K562 (cell line): ENCODE measurements around the gene TERB1. TPM values are rescaled to one million over a fixed set of nuclear protein-coding genes. Genes with fewer than 3 reads are reported as not detected.
A peak's percentile ranks its signal among the peaks of the same experiment; 100 is the strongest.

Experiments used
- ARID4B ChIP-seq: sonication (generic); formaldehyde crosslinking; IDR thresholded peaks from 2 replicates; pipeline ENCODE4 v1.8.0; 2022; ENCODE audit warnings: mild to moderate bottlenecking, missing genetic modification reagents
- CBX1 ChIP-seq: sonication (generic); IDR thresholded peaks from 2 replicates; pipeline ENCODE4 v1.6.1; 2016; ENCODE audit warnings: antibody characterized with exemption, low read depth, mild to moderate bottlenecking
- CBX3 ChIP-seq, 2 experiments: IDR thresholded peaks; 1 replicate in 1 of 2; 2 replicates in 1 of 2; pipeline ENCODE4 v1.6.1; 2012; ENCODE audit warnings: inconsistent platforms in 2 of 2, low read length in 2 of 2, borderline replicate concordance in 1 of 2, control low read depth in 1 of 2
- E2F5 ChIP-seq: sonication (generic); formaldehyde crosslinking; IDR thresholded peaks from 2 replicates; pipeline ENCODE4 v1.8.0; 2022; ENCODE audit warnings: mild to moderate bottlenecking, missing genetic modification reagents
- ELF4 ChIP-seq: fragments of 450-650 bp; formaldehyde crosslinking; IDR thresholded peaks from 2 replicates; pipeline ENCODE4 v1.4.0; 2022; ENCODE audit warnings: missing genetic modification characterization
- HDAC1 ChIP-seq, 2 experiments: fragments of 450-650 bp; IDR thresholded peaks; 2 replicates each; pipeline ENCODE4 v1.6.1; 2016 to 2017; ENCODE audit warnings: inconsistent platforms in 1 of 2, mild to moderate bottlenecking in 1 of 2, moderate library complexity in 1 of 2
- HES1 ChIP-seq: fragments of 450-650 bp; IDR thresholded peaks from 2 replicates; pipeline ENCODE4 v1.6.1; 2016; ENCODE audit warnings: low read depth, mild to moderate bottlenecking, moderate library complexity
- PHF21A ChIP-seq: fragments of 450-650 bp; IDR thresholded peaks from 2 replicates; pipeline ENCODE4 v1.6.1; 2017; ENCODE audit warnings: low read depth, borderline replicate concordance
- PRDM10 ChIP-seq: fragments of 450-650 bp; IDR thresholded peaks from 2 replicates; pipeline ENCODE4 v1.6.1; 2018; ENCODE audit not compliant: partially characterized antibody
- TFAP4 ChIP-seq: sonication (generic); formaldehyde crosslinking; IDR thresholded peaks from 2 replicates; pipeline ENCODE4 v1.8.0; 2022; ENCODE audit warnings: missing genetic modification reagents, mild to moderate bottlenecking, moderate library complexity, borderline replicate concordance
- ZBTB7A ChIP-seq: IDR thresholded peaks from 2 replicates; pipeline ENCODE4 v1.6.1; 2011; ENCODE audit warnings: low read depth, mild to moderate bottlenecking, low read length, moderate library complexity, borderline replicate concordance; ENCODE audit not compliant: control insufficient read depth
- polyA plus RNA-seq, 8 experiments: library from polyadenylated mRNA; depleted of rRNA in 4 of 8; stranded (reverse) in 5 of 8; unstranded in 3 of 8; fragments of >200 nt; fragmentation: Nextera tagmentation in 2 of 8; fragmentation: Illumina TruSeq in 1 of 8; extraction: Ambion mirVana in 2 of 8; extraction: Trizol in 1 of 8; gene quantifications; 2 replicates each; pipeline versions ENCODE4 v1.2.1 to v1.2.3, GENCODE V29; 2011 to 2014; ENCODE audit warnings: inconsistent platforms in 1 of 8, missing spikeins in 1 of 8
- total RNA-seq, 7 experiments: library from RNA; depleted of rRNA in 6 of 7; stranded (reverse); fragments of >200 nt in 6 of 7; fragmentation: Illumina TruSeq in 2 of 7; extraction: Trizol in 2 of 7; gene quantifications; 2 replicates each; pipeline versions ENCODE4 v1.2.1 to v1.2.3, GENCODE V29; 2011 to 2021; ENCODE audit warnings: low replicate concordance in 1 of 7
- TF ChIP-seq, protein P1 (sequence below), 2 experiments: IDR thresholded peaks; 2 replicates each; pipeline ENCODE4 v1.6.1; 2011; ENCODE audit warnings: borderline replicate concordance in 1 of 2, control low read depth in 1 of 2, low read depth in 1 of 2, low read length in 1 of 2, mild to moderate bottlenecking in 1 of 2, mixed read lengths in 1 of 2, moderate library complexity in 1 of 2; ENCODE audit not compliant: insufficient read depth in 1 of 2, insufficient read length in 1 of 2, poor library complexity in 1 of 2, severe bottlenecking in 1 of 2; ENCODE audit errors: extremely low read depth in 1 of 2
- TF ChIP-seq, protein P2 (sequence below), 2 experiments: fragments of 450-650 bp; IDR thresholded peaks; 2 replicates each; pipeline ENCODE4 v1.6.1; 2016

Gene TERB1
- total and polyA plus RNA-seq, 9 of the 15 experiments (the other 6 are each of a cell fraction or from before 2014, with no cell fraction given) = not detected

GRCh38 chr16:66751053-66751302 lies 50.4 kb downstream of the TERB1 start (continued):
- TF ChIP-seq ZBTB7A (peak; percentile 76; the same call in 1 of the 2 replicates), CBX3 (IDR thresholded peaks at IDR 0.05; ENCODE audit: borderline replicate concordance in 1 of 2, low read length in 2 of 2) (no peak), CBX1 (0 out of 2 replicates have a peak, but pooled peaks have one; percentile 2), HDAC1 (IDR thresholded peaks at IDR 0.05) (peak in 1 of 2 experiments; percentile 68; a peak in 1 of 4 replicates), E2F5 (CRISPR knock-in tag) (no peak), TFAP4 (peak; percentile 90), PRDM10 (peak; percentile 31), PHF21A (no peak), ELF4 (CRISPR knock-in tag) (no peak), ARID4B (CRISPR knock-in tag) (0 out of 2 replicates have a peak, but pooled peaks have one; percentile 8), HES1 (no peak)
- TF ChIP-seq, protein P1, sequence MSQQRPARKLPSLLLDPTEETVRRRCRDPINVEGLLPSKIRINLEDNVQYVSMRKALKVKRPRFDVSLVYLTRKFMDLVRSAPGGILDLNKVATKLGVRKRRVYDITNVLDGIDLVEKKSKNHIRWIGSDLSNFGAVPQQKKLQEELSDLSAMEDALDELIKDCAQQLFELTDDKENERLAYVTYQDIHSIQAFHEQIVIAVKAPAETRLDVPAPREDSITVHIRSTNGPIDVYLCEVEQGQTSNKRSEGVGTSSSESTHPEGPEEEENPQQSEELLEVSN (IDR thresholded peaks at IDR 0.05; ENCODE audit: borderline replicate concordance in 1 of 2, extremely low read depth in 1 of 2, insufficient read depth in 1 of 2, insufficient read length in 1 of 2, low read depth in 1 of 2, low read length in 1 of 2, poor library complexity in 1 of 2, severe bottlenecking in 1 of 2) = peak; percentile 29 to 87
- TF ChIP-seq, protein P2, sequence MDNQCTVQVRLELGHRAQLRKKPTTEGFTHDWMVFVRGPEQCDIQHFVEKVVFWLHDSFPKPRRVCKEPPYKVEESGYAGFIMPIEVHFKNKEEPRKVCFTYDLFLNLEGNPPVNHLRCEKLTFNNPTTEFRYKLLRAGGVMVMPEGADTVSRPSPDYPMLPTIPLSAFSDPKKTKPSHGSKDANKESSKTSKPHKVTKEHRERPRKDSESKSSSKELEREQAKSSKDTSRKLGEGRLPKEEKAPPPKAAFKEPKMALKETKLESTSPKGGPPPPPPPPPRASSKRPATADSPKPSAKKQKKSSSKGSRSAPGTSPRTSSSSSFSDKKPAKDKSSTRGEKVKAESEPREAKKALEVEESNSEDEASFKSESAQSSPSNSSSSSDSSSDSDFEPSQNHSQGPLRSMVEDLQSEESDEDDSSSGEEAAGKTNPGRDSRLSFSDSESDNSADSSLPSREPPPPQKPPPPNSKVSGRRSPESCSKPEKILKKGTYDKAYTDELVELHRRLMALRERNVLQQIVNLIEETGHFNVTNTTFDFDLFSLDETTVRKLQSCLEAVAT (IDR thresholded peaks at IDR 0.05) = no peak
